IgD-negative memory B cell (primary cell): Measurements from ENCODE around the gene MYO10. TPM values are rescaled to one million over a fixed set of nuclear protein-coding genes. Genes with fewer than 3 reads are reported as not detected.
A peak's percentile ranks its signal among the peaks of the same experiment; 100 is the strongest.

ENCODE experiments used
- H3K27ac Mint-ChIP-seq, 3 donors: one replicate each; pipeline ENCODE4 v1.8.0; 2020 to 2022; ENCODE audit warnings: mild to moderate bottlenecking in 3 of 3, mixed read lengths in 3 of 3, moderate library complexity in 1 of 3
- H3K27me3 Mint-ChIP-seq: one replicate; pipeline ENCODE4 v1.8.0; 2021; ENCODE audit warnings: mixed read lengths
- H3K36me3 Mint-ChIP-seq: one replicate; pipeline ENCODE4 v1.8.0; 2020; ENCODE audit warnings: mild to moderate bottlenecking, mixed read lengths
- H3K4me1 Mint-ChIP-seq, 3 donors: one replicate each; pipeline ENCODE4 v1.8.0; 2020 to 2022; ENCODE audit warnings: mixed read lengths in 3 of 3, mild to moderate bottlenecking in 1 of 3
- H3K4me3 Mint-ChIP-seq, 4 donors: one replicate each; pipeline ENCODE4 v1.8.0; 2020 to 2022; ENCODE audit warnings: mild to moderate bottlenecking in 4 of 4, mixed read lengths in 4 of 4, moderate library complexity in 3 of 4
- H3K9me3 Mint-ChIP-seq, 3 donors: one replicate each; pipeline ENCODE4 v1.8.0; 2020 to 2021; ENCODE audit warnings: mixed read lengths in 3 of 3, mild to moderate bottlenecking in 1 of 3
- polyA plus RNA-seq: library from polyadenylated mRNA; unstranded; fragments of 300-500 nt; fragmentation: Illumina TruSeq; gene quantifications from one replicate; pipeline ENCODE4 v1.2.3, GENCODE V29; 2021

Gene MYO10
- polyA plus RNA-seq, 1 donor from 2014 or later = not detected

- H3K27me3 Mint-ChIP-seq = peaks cover 2% of the 10 kb centered on the region
- H3K4me3 Mint-ChIP-seq = no peak overlapping the region
- no peaks in the 10 kb centered on the region for H3K4me1 Mint-ChIP-seq
- no peaks in the 10 kb centered on the region for H3K36me3 Mint-ChIP-seq
- peaks cover 0 to 8% (median 0%) of the 10 kb centered on the region in 3 donors for H3K9me3 Mint-ChIP-seq
- no peak overlapping the region for H3K27ac Mint-ChIP-seq
Observed at GRCh38 chr5:16957304-16958196, 21.5 kb upstream of the MYO10 start.

GRCh38 chr5:16953729-16954128 lies 17.6 kb upstream of the MYO10 start:
- H3K27ac Mint-ChIP-seq = no peak overlapping the region
- peaks cover 2 to 5% (median 3%) of the 10 kb centered on the region in 3 donors for H3K9me3 Mint-ChIP-seq
- H3K4me1 Mint-ChIP-seq = peaks cover 0 to 2% (median 0%) of the 10 kb centered on the region in 3 donors
- H3K36me3 Mint-ChIP-seq = peaks cover 1% of the 10 kb centered on the region
- peaks cover 4% of the 10 kb centered on the region for H3K27me3 Mint-ChIP-seq
- no peak overlapping the region for H3K4me3 Mint-ChIP-seq

GRCh38 chr5:16952968-16953671 lies 17.0 kb upstream of the MYO10 start:
- H3K4me3 Mint-ChIP-seq = no peak overlapping the region

GRCh38 chr5:16946725-16947124 lies 10.6 kb upstream of the MYO10 start:
- no peak overlapping the region for H3K4me3 Mint-ChIP-seq
- peaks cover 4 to 14% (median 13%) of the 10 kb centered on the region in 3 donors for H3K9me3 Mint-ChIP-seq
- H3K27me3 Mint-ChIP-seq = peaks cover 5% of the 10 kb centered on the region
- H3K4me1 Mint-ChIP-seq = peaks cover 0 to 2% (median 0%) of the 10 kb centered on the region in 3 donors
- H3K36me3 Mint-ChIP-seq = peaks cover 1% of the 10 kb centered on the region
- no peak overlapping the region for H3K27ac Mint-ChIP-seq

More at GRCh38 chr5:16952968-16953671, 17.0 kb upstream of the MYO10 start:
- Mint-ChIP-seq H3K27me3 (peaks cover 4% of the 10 kb centered on the region), H3K36me3 (peaks cover 1% of the 10 kb centered on the region), H3K27ac (no peak overlapping the region), H3K9me3 (peaks cover 2 to 5% (median 3%) of the 10 kb centered on the region in 3 donors), H3K4me1 (peaks cover 0 to 2% (median 0%) of the 10 kb centered on the region in 3 donors)

- H3K4me3 Mint-ChIP-seq = no peak overlapping the region
- peaks cover 4 to 14% (median 13%) of the 10 kb centered on the region in 3 donors for H3K9me3 Mint-ChIP-seq
- H3K27ac Mint-ChIP-seq = no peak overlapping the region
- H3K36me3 Mint-ChIP-seq = peaks cover 1% of the 10 kb centered on the region
- H3K27me3 Mint-ChIP-seq = peaks cover 5% of the 10 kb centered on the region
- H3K4me1 Mint-ChIP-seq = peaks cover 0 to 4% (median 2%) of the 10 kb centered on the region in 3 donors
Observed at GRCh38 chr5:16944816-16945562, 8.9 kb upstream of the MYO10 start.

- peaks cover 0 to 4% (median under 1%) of the 10 kb centered on the region in 3 donors for H3K4me1 Mint-ChIP-seq
- H3K27ac Mint-ChIP-seq = no peak overlapping the region
- H3K9me3 Mint-ChIP-seq = peaks cover 2 to 14% (median 10%) of the 10 kb centered on the region in 3 donors
- no peak overlapping the region for H3K4me3 Mint-ChIP-seq
- H3K36me3 Mint-ChIP-seq = no peaks in the 10 kb centered on the region
- peaks cover 4% of the 10 kb centered on the region for H3K27me3 Mint-ChIP-seq
Observed at GRCh38 chr5:16943846-16944678, 8.0 kb upstream of the MYO10 start.

- H3K9me3 Mint-ChIP-seq = peaks cover 0 to 4% (median 0%) of the 10 kb centered on the region in 3 donors
- peaks cover 9 to 19% (median 11%) of the 10 kb centered on the region in 3 donors for H3K4me1 Mint-ChIP-seq
- peaks cover 46% of the 10 kb centered on the region for H3K27me3 Mint-ChIP-seq
- no peaks in the 10 kb centered on the region for H3K36me3 Mint-ChIP-seq
- no peak overlapping the region for H3K27ac Mint-ChIP-seq
- peak overlapping the region in 1 of 4 donors; percentile 70 for H3K4me3 Mint-ChIP-seq
Observed at GRCh38 chr5:16937503-16938161, 1.5 kb upstream of the MYO10 start.

- H3K27me3 Mint-ChIP-seq = peaks cover 49% of the 10 kb centered on the region
- peak overlapping the region in 2 of 4 donors; percentile 77 to 87 for H3K4me3 Mint-ChIP-seq
- H3K4me1 Mint-ChIP-seq = peaks cover 9 to 19% (median 11%) of the 10 kb centered on the region in 3 donors
- H3K27ac Mint-ChIP-seq = no peak overlapping the region
- peaks cover 0 to 4% (median 0%) of the 10 kb centered on the region in 3 donors for H3K9me3 Mint-ChIP-seq
- H3K36me3 Mint-ChIP-seq = no peaks in the 10 kb centered on the region
Observed at GRCh38 chr5:16936989-16937438, 926 bp upstream of the MYO10 start.

GRCh38 chr5:16935231-16936149 lies 598 bp downstream of the MYO10 start:
- Mint-ChIP-seq H3K27ac (peak overlapping the region in 2 of 3 donors; percentile 14 to 80), H3K9me3 (peaks cover 0 to 4% (median 0%) of the 10 kb centered on the region in 3 donors), H3K4me3 (peak overlapping the region; percentile 73 to 89 (median 81)), H3K4me1 (peaks cover 9 to 19% (median 11%) of the 10 kb centered on the region in 3 donors), H3K27me3 (peaks cover 59% of the 10 kb centered on the region), H3K36me3 (no peaks in the 10 kb centered on the region)

GRCh38 chr5:16934677-16935153 lies 1.4 kb downstream of the MYO10 start:
- peak overlapping the region in 2 of 3 donors; percentile 14 to 80 for H3K27ac Mint-ChIP-seq
- H3K36me3 Mint-ChIP-seq = no peaks in the 10 kb centered on the region
- H3K9me3 Mint-ChIP-seq = peaks cover 0 to 4% (median 0%) of the 10 kb centered on the region in 3 donors
- H3K4me1 Mint-ChIP-seq = peaks cover 7 to 19% (median 9%) of the 10 kb centered on the region in 3 donors
- peaks cover 62% of the 10 kb centered on the region for H3K27me3 Mint-ChIP-seq
- peak overlapping the region; percentile 57 to 85 (median 78) for H3K4me3 Mint-ChIP-seq

- Mint-ChIP-seq H3K9me3 (peaks cover 0 to 4% (median 0%) of the 10 kb centered on the region in 3 donors), H3K4me1 (peaks cover 7 to 19% (median 9%) of the 10 kb centered on the region in 3 donors), H3K4me3 (no peak overlapping the region), H3K27ac (no peak overlapping the region), H3K36me3 (no peaks in the 10 kb centered on the region), H3K27me3 (peaks cover 62% of the 10 kb centered on the region)
Observed at GRCh38 chr5:16934123-16934522, 2.0 kb downstream of the MYO10 start.

- peaks cover 0 to 4% (median 0%) of the 10 kb centered on the region in 3 donors for H3K9me3 Mint-ChIP-seq
- H3K27me3 Mint-ChIP-seq = peaks cover 60% of the 10 kb centered on the region
- H3K4me3 Mint-ChIP-seq = no peak overlapping the region
- peaks cover 7 to 19% (median 9%) of the 10 kb centered on the region in 3 donors for H3K4me1 Mint-ChIP-seq
- H3K36me3 Mint-ChIP-seq = no peaks in the 10 kb centered on the region
- H3K27ac Mint-ChIP-seq = no peak overlapping the region
Observed at GRCh38 chr5:16933337-16933736, 2.8 kb downstream of the MYO10 start.
